Activated CD4-positive, alpha-beta T cell treated with anti-CD3 and anti-CD28 coated beads, Interleukin-2, Interleukin-6, amounts not matched to agents 100 ng/mL and 50 ng/mL, durations not matched to agents 16 hours and 8 hours (primary cell): ENCODE data around the gene NSG2.
"Not testable (repeated sequence)": the region's sequence is repeated elsewhere in the genome, so short reads cannot be mapped to it uniquely, and the experiment has no call there.

ENCODE experiments used
- DNase-seq: peaks from one replicate; pipeline ENCODE4 v3.0.0-alpha.2; 2020

Gene NSG2

DNA sequence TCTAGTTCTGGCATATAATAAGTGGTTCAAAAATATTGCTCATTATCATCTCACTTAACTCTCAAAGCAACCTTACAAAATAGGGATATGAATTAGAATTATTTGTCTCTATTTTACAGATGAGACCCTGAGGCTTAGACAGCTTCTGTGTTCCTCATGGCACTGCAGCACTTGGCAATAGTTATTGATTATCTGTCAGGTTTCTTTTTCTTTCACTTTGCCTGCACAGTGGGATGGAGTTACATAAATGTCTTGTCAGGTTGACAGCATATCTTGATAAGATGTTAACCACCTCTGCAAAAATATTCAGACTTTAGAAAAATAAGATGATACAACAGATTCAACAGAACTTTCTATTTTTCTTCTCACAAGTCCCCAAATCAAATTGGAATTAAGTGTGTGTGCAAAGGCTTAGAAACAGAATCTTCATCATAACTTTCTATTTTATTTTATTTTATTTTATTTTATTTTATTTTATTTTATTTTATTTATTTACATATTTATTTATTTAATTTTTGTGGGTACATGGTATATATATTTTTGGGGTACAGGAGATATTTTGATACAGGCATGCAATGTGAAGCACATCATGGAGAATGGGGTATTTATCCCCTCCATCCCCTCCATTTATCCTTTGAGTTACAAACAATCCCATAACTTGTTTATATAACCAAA is 17.7 kb downstream of the NSG2 start:
- DNase-seq, result no peak

DNA sequence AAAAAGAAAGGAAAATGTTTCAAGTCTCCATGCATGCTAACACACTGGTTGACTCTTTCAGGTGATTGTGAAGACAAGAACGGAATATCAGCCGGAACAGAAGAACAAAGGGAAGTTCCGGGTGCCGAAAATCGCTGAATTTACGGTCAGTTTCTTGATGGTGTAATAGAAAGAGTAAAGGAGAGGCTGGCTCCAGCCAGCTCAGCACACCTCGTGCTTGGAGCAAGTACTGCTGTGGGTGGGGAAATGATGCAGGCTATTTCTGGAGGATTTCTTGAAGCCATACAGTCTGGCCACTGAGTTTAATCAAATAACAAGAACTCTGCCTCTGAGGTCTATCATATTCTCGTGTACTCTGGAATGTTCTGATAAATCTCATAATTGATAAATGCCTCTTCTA is 18.7 kb downstream of the NSG2 start:
- no peak for DNase-seq

GRCh38 chr5:174065528-174066197 is 20.2 kb downstream of the NSG2 start:
- DNase-seq, result no peak

- no peak for DNase-seq
Observed at GRCh38 chr5:174067499-174067898, 22.0 kb downstream of the NSG2 start.

- no peak for DNase-seq
Observed at GRCh38 chr5:174071484-174071883, 26.0 kb downstream of the NSG2 start.

DNA sequence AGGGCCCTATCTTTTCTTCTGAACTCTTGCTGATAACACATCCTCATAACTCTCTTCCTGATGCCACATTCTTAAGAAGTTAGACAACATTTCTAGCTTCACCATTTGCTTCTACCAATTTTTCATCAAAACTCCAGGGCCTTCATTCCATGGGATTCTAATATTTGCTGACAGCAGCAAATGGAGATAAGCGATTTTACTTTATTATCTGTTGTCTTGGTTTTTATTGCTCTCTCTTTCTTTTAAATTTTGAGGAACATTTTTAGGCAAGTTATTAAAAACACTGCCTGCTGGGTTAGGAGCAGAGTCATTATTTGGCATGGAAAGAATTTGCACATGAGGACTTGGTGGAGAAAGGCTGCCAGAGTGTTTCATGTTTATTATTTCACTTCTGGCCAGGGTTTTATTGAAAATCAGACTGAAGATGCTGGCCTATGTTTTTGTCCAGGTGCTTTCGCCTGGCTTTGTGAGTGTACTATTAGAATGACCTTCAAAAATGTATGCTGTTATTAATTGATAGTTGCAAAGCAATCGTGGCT is 27.7 kb downstream of the NSG2 start:
- no peak for DNase-seq

DNA sequence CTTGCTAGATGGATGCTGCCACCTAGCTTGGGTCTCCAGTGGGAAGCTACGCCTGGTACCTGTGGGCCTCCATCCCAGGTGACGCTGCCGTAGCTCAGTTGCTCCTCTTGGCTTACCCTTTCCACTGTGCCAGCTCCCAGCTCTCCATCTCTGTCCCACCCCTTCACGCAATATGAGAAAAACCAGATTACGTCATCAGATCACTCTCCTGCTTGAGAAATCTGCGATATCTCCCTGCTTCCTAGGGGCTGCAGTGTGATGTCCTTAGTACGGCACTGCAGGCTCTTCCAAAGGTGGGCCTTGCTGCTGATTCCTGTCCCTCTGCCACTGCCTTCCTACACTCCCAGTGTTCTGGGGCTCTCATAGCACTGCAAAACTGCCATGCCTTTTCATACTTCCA is 28.9 kb downstream of the NSG2 start:
- no peak for DNase-seq

DNA sequence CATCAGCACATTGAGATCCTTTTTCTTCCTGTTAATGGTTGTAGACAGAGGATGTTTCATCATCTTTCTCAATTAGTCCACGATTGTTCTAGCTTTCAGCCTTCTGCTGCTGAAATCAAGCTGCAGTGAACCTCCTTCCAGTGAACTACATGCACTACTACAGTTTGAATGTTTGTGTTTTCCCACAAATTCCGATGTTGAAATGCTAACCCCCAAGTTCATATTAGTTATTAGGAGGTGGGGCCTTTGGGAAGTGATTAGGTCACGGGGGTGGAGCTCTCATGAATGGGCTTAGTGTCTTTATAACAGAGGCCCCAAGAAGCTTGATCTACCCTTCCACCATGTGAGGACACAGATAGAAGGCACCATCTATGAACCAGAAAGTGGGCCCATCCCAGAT is 32.9 kb downstream of the NSG2 start:
- no peak for DNase-seq

GRCh38 chr5:174082286-174082685 is 36.8 kb downstream of the NSG2 start:
- DNase-seq, result no peak

DNA sequence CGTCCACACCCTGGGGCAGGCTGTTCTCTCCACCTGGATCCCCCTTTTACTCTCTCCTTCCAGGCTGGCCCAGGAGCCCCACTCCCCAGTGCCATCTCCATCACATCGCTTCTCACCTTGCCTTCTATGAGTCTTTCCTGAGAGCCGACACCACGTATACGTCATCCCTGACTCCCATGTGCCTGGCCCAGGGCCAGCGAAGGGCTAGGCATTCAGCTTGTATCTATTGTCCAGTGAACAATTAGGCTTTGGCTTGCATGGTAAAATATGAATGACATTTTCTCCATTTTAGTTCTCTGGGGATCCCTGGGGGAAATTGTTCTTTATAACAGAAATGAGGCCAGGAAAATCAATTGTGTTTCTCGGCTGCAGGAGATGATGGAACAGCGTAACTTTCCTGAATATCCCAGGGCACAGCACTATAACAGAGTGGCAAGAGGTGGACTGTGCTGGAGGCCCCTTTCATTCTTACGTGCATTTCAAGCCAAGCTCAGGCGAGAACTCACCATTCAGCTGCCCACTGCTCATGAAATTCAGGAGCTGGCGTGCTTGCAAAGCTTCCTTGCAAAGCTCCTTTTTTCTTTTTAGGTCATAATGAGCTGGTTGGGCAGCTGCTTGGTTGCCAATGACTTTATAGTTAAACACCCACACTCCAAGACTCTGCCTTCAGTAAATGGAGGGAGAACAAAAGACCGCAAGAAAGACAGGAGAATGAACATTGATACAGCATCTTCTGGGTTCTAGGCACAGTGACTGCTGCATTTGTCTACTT is 37.7 kb downstream of the NSG2 start:
- no peak for DNase-seq

DNA sequence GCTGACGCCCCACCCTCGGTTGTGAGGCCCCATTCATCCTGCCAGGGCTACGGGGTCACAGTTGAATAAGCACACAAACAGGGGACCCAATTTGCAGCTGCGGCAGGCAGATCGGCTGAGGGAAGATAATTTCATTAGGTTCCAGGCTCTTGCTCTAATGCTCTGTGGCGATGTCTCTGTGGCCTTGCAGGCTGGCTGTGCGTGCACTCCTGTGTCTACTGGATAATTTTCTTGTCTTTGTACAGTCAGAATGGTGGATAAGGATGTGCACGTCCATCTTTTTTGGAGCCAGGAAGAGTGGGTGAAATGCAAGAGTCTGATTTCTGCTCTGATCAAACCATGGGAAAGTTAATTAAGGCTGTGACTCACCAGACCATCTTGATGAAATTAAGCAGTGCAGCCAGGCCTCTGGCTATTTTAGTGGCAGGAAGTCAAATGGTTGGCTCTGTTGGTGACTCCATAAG is 39.2 kb downstream of the NSG2 start:
- DNase-seq, result no peak

GRCh38 chr5:174086751-174087150 is 41.2 kb downstream of the NSG2 start:
- no peak for DNase-seq

- no peak for DNase-seq
Observed at GRCh38 chr5:174087783-174088182, 42.3 kb downstream of the NSG2 start.

GRCh38 chr5:174090129-174090528 is 44.6 kb downstream of the NSG2 start:
- no peak for DNase-seq

DNA sequence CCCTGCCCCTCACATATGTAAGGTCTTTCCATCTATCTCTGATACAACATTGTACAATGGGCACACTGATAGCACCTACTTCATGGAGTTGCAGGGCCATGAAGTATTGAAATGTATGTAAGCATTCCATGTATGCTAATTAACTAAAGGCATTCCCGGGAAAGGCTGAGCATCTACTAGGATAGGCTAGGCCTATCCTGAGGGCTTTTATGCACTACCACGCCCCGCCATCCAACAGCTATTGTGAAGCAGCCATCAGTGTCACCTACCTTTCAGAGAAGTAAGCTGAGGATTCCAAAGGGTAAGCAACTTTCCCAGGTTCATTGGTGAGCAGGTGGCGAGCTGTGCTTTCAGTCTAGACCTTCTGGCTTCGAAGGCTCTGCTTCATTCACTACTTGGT is 47.6 kb downstream of the NSG2 start:
- DNase-seq, result no peak

- DNase-seq, result no peak
Observed at GRCh38 chr5:174094857-174095606, 49.5 kb downstream of the NSG2 start.

- DNase-seq, result no peak
Observed at GRCh38 chr5:174096619-174097018, 51.1 kb downstream of the NSG2 start.

DNA sequence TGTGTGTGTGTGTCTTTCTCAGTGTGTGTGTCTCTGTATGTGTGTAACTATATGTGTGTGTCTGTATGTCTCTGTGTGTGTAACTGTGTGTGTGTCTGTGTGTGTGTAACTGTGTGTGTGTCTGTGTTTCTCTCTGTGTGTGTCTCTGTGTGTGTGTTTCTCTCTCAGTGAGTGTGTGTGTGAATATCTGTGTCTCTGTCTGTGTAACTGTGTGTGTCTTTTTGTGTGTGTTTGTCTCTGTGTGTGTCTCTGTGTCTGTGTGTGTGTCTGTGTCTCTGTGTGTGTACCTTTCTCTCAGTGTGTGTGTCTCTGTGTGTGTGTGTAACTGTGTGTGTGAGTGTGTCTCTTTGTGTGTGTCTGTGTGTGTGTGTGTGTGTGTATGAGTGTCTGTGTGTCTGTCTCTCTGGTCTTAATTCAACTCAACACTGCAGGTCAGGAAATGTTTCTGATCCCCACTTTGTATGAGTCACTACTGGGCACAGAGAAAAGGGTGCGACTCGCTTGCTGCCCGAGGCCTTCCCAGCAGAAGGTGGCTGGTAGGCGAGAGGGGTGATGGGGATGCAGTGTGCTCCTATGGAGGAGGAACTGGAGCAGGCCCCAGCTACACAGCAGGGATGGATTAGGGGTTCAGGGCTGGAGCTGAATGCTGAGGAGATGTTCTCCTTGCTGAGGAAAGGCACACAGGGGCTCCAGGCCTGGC is 52.1 kb downstream of the NSG2 start:
- DNase-seq, result no peak

DNA sequence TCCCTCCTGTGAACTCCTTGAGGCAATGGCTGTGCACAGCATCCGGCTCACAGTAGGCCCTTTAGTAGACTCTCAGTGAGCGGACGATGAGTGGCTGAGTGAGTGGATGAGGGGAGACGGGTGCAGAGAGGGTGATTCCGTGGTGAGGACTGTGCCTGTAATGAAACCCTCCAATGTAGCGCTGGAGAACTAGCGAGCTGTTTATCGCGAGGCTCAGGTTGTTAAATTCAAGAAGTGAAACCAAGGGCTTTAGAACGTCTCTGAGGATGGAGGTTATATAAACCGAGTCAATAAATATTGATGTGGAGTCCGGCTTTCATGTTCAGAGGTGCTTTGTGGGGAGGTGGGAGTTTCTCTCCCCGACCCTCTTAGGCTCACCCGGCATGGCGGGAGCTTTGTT is 53.2 kb downstream of the NSG2 start:
- no peak for DNase-seq

DNA sequence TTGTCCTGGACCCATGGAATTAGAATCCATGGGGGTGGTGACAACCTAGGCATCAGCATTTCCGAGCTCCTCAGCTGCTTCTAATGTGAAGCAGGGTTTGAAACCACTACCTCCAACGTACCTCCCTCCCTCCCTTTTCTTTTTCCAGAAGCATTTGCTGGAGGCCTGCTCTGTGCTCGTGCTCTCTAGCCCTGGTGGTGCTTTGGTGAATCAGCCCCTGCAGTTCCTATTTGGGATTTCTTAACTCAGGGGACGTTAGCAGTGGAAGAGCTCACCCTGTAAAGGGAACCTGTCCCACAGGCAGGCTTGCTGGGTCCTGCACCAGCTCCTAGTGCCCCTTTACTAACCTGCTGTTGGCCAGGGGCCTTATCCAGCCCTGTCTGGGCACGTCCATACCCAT is 55.0 kb downstream of the NSG2 start:
- no peak for DNase-seq

- no peak for DNase-seq
Observed at GRCh38 chr5:174101195-174101730, 55.8 kb downstream of the NSG2 start.

GRCh38 chr5:174102574-174102973 is 57.1 kb downstream of the NSG2 start:
- not testable (repeated sequence) for DNase-seq
